ENCODE measurements around the gene MIA3. TPM values are rescaled to one million over a fixed set of nuclear protein-coding genes. Genes with fewer than 3 reads are reported as not detected.

The MIA3 gene
- total and polyA plus RNA-seq, 9 of the 15 experiments (the other 6 are each of a cell fraction or from before 2014, with no cell fraction given), result 21.6 to 89.4 (median 40.8) TPM

GRCh38 chr1:222643938-222644635 lies 26.2 kb downstream of the MIA3 start (continued):
- 0 out of 2 replicates have a peak, but pooled peaks have one; percentile 39 for TF ChIP-seq ZNF407 (IDR thresholded peaks at IDR 0.05; ENCODE audit: low read depth)
- no peak for TF ChIP-seq CUX1 (CRISPR knock-in tag; IDR thresholded peaks at IDR 0.05)
- TF ChIP-seq MEF2D (tag; conservative IDR thresholded peaks at IDR 0.05; ENCODE audit: low read depth), result 0 out of 2 replicates have a peak, but pooled peaks have one; percentile 6
- peak; percentile 51; the same call in 1 of the 2 replicates for TF ChIP-seq ARID1B (IDR thresholded peaks at IDR 0.05)
- no peak for TF ChIP-seq TARDBP (IDR thresholded peaks at IDR 0.05)
- peak; percentile 84 for TF ChIP-seq KDM5B (IDR thresholded peaks at IDR 0.05; ENCODE audit: insufficient replicate concordance, low read depth, low read length)
- 0 out of 2 replicates have a peak, but pooled peaks have one; percentile 13 for TF ChIP-seq HEY1 (CRISPR knock-in tag; IDR thresholded peaks at IDR 0.05; ENCODE audit: borderline replicate concordance)
- no peak for TF ChIP-seq ZNF12 (CRISPR knock-in tag; IDR thresholded peaks at IDR 0.05)
- TF ChIP-seq TRIM24 (IDR thresholded peaks at IDR 0.05), result no peak
- peak; percentile 85 for TF ChIP-seq E2F8 (IDR thresholded peaks at IDR 0.05; ENCODE audit: low read depth, partially characterized antibody)
- TF ChIP-seq SMAD3 (CRISPR knock-in tag; conservative IDR thresholded peaks at IDR 0.05), result no peak; the same call in 1 of the 2 replicates
